Glomerular visceral epithelial cell (primary cell): ENCODE results near the gene FBXO8.

Source experiments
- DNase-seq: peaks from one replicate; pipeline ENCODE4 v3.0.0-alpha.2; 2016; ENCODE audit errors: extremely low spot score

The FBXO8 gene

GRCh38 chr4:174248407-174248806 is 35.1 kb downstream of the FBXO8 start:
- no peak for DNase-seq

GRCh38 chr4:174245714-174246113 is 37.8 kb downstream of the FBXO8 start:
- DNase-seq: no peak

GRCh38 chr4:174244441-174244840 is 39.0 kb downstream of the FBXO8 start:
- peak; percentile 30 for DNase-seq

GRCh38 chr4:174241162-174241561 is 42.3 kb downstream of the FBXO8 start:
- no peak for DNase-seq

GRCh38 chr4:174236359-174236758 is 47.1 kb downstream of the FBXO8 start:
- no peak for DNase-seq

- no peak for DNase-seq
Measured at GRCh38 chr4:174230680-174231079, 52.8 kb downstream of the FBXO8 start.

- DNase-seq: no peak
Measured at GRCh38 chr4:174230148-174230547, 53.3 kb downstream of the FBXO8 start.

- no peak for DNase-seq
Measured at GRCh38 chr4:174228988-174229387, 54.5 kb downstream of the FBXO8 start.

GRCh38 chr4:174225349-174226049 is 58.0 kb downstream of the FBXO8 start:
- DNase-seq: no peak

- DNase-seq: no peak
Measured at GRCh38 chr4:174224550-174224949, 58.9 kb downstream of the FBXO8 start.

- peak; percentile 36 for DNase-seq
Measured at GRCh38 chr4:174222266-174222872, 61.1 kb downstream of the FBXO8 start.

- DNase-seq: no peak
Measured at GRCh38 chr4:174218127-174218790, 65.2 kb downstream of the FBXO8 start.

GRCh38 chr4:174217273-174218126 is 66.0 kb downstream of the FBXO8 start:
- peak; percentile 9 for DNase-seq

GRCh38 chr4:174216799-174217272 is 66.6 kb downstream of the FBXO8 start:
- peak; percentile 5 for DNase-seq

GRCh38 chr4:174215961-174216680 is 67.3 kb downstream of the FBXO8 start:
- DNase-seq: no peak

GRCh38 chr4:174215057-174215456 is 68.4 kb downstream of the FBXO8 start:
- DNase-seq: no peak

GRCh38 chr4:174214101-174214878 is 69.2 kb downstream of the FBXO8 start:
- no peak for DNase-seq

GRCh38 chr4:174213731-174214100 is 69.8 kb downstream of the FBXO8 start:
- no peak for DNase-seq

- no peak for DNase-seq
Measured at GRCh38 chr4:174212061-174212460, 71.4 kb downstream of the FBXO8 start.

- no peak for DNase-seq
Measured at GRCh38 chr4:174211622-174212044, 71.8 kb downstream of the FBXO8 start.
